Lower leg skin (tissue), 4 donors: ENCODE measurements around the gene XRCC1. TPM values are rescaled to one million over a fixed set of nuclear protein-coding genes. Genes with fewer than 3 reads are reported as not detected.

Experiments
- DNase-seq, 2 donors: peaks; one replicate each; pipeline ENCODE4 v3.0.0-alpha.2; 2019; ENCODE audit warnings: low spot score in 2 of 2
- H3K4me3 ChIP-seq: fragments of 200-600 bp; sonication (generic); 2 replicates; pipeline ENCODE4 v1.5.1; 2017; ENCODE audit warnings: mild to moderate bottlenecking, low read depth; ENCODE audit not compliant: poor library complexity, severe bottlenecking
- POLR2A ChIP-seq, 2 donors: fragments of 450-650 bp; IDR thresholded peaks; one replicate each; pipeline ENCODE4 v1.6.1; 2016 to 2017; ENCODE audit warnings: antibody characterized with exemption in 2 of 2, mild to moderate bottlenecking in 1 of 2, moderate library complexity in 1 of 2
- WGBS, 2 donors: methylation state at CpG; one replicate each; pipeline ENCODE4 v1.1.5; 2018; 5-methylcytosine and 5-hydroxymethylcytosine counted together
- intact Hi-C: fragments of 100-400 bp; cut with DNase I; formaldehyde crosslinking; loops from one replicate; pipeline ENCODE4 v1.15.0; 2023; ENCODE audit warnings: low total_unique reads
- total RNA-seq, 4 donors: library from RNA; depleted of rRNA; stranded (reverse); fragments of >200 nt; gene quantifications; one replicate each; pipeline ENCODE4 v1.1.0, GENCODE V29; 2016
- TF ChIP-seq, protein P1 (sequence below), 3 donors: fragments of 450-650 bp; IDR thresholded peaks; one replicate each; pipeline ENCODE4 v1.5.1; 2016; ENCODE audit warnings: antibody characterized with exemption in 3 of 3, mild to moderate bottlenecking in 3 of 3, moderate library complexity in 2 of 3

Gene XRCC1
- total RNA-seq, 4 donors from 2014 or later = 27.9 to 37.6 (median 31.5) TPM

DNA sequence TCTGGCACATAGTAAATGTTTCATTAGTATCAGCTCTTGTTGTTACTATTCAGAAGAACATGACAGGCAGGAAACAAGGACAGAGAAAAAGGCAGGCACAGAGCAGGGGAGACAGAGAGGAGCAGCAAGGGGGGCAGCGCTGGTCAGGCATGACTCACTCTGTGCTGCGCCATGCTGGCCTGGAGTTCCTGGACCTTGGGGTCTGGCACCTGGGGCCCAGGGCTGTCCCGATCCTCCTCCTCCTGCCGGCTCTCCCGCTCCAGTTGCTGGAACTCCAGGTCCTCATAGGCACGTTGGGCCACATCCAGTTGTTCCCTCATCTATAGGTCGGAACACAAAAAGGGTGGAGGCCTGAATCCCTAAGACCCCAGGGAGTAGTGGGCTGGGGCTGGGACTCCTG, 78.4 kb downstream of the XRCC1 start:
- no peak for DNase-seq
- H3K4me3 ChIP-seq = no peak overlapping the region
- 95 to 98% methylated on average over 7 of the region's 7 CpGs for WGBS, 2 donors
- intact Hi-C loops = no loop called here
- no peak for TF ChIP-seq POLR2A (IDR thresholded peaks at IDR 0.05)
- TF ChIP-seq, protein P1, sequence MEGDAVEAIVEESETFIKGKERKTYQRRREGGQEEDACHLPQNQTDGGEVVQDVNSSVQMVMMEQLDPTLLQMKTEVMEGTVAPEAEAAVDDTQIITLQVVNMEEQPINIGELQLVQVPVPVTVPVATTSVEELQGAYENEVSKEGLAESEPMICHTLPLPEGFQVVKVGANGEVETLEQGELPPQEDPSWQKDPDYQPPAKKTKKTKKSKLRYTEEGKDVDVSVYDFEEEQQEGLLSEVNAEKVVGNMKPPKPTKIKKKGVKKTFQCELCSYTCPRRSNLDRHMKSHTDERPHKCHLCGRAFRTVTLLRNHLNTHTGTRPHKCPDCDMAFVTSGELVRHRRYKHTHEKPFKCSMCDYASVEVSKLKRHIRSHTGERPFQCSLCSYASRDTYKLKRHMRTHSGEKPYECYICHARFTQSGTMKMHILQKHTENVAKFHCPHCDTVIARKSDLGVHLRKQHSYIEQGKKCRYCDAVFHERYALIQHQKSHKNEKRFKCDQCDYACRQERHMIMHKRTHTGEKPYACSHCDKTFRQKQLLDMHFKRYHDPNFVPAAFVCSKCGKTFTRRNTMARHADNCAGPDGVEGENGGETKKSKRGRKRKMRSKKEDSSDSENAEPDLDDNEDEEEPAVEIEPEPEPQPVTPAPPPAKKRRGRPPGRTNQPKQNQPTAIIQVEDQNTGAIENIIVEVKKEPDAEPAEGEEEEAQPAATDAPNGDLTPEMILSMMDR (IDR thresholded peaks at IDR 0.05) = no peak

DNA sequence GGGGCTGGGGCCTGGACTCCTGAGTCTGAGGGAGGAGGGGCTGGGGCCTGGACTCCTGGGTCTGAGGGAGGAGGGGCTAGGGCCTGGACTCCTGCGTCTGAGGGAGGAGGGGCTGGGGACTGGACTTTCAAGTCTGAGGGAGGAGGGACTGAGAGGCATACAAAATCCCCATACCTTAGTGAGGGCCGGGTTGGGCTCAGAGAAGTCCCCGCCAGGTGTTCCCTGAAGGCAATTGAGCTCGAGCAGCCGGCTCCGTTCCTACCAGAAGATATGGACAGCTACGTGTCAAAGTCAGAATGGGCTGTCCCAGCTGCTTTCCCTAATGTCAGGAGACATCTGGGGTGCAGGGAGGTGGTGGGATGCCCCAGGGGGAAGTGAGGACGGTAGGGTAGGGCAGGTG, 80.2 kb downstream of the XRCC1 start:
- 58 to 72% methylated on average over 8 of the region's 8 CpGs for WGBS, 2 donors
- peak in 1 of 2 donors; percentile 60 for DNase-seq
- intact Hi-C loops = no loop called here
- H3K4me3 ChIP-seq = no peak overlapping the region
- TF ChIP-seq POLR2A (IDR thresholded peaks at IDR 0.05) = no peak
- TF ChIP-seq, protein P1 (IDR thresholded peaks at IDR 0.05) = no peak

Other genes with a start within 250 kb of the XRCC1 start
- gene CD177, start 221.8 kb downstream of the XRCC1 start, total RNA-seq = under 1 TPM in 3 of 4 donors, not detected in 1; 0.34 to 0.94 (median 0.63) TPM
- under 1 TPM in 1 of 4 donors, not detected in 3; 0.74 TPM for gene TEX101, start 160.6 kb downstream of the XRCC1 start, total RNA-seq
- gene LYPD3, start 109.9 kb downstream of the XRCC1 start, total RNA-seq = 100 to 1,000 TPM; 344 to 549 (median 466) TPM
- gene PHLDB3, start 70.8 kb downstream of the XRCC1 start, total RNA-seq = 100 to 1,000 TPM in 2 of 4 donors, 10 to 100 TPM in 2; 86.9 to 136 (median 114) TPM
- 10 to 100 TPM; 63.4 to 79.3 (median 72.8) TPM for gene ETHE1, start 48.3 kb downstream of the XRCC1 start, total RNA-seq
- under 1 TPM in 3 of 4 donors, not detected in 1; 0.42 to 0.94 (median 0.88) TPM for gene ZNF575, start 42.3 kb downstream of the XRCC1 start, total RNA-seq
- 10 to 100 TPM in 1 of 4 donors, 1 to 10 TPM in 2, under 1 TPM in 1; 0.99 to 16.4 (median 3.1) TPM for gene PINLYP, start 274 bp upstream of the XRCC1 start, total RNA-seq
- 10 to 100 TPM; 17.4 to 38.9 (median 21.7) TPM for gene IRGQ, start 20.6 kb upstream of the XRCC1 start, total RNA-seq
- 10 to 100 TPM in 3 of 4 donors, 1 to 10 TPM in 1; 4.8 to 16.8 (median 14.3) TPM for gene ZNF576, start 21.1 kb upstream of the XRCC1 start, total RNA-seq
- under 1 TPM; 0.15 to 0.27 (median 0.17) TPM for gene SRRM5, start 36.6 kb upstream of the XRCC1 start, total RNA-seq
- 10 to 100 TPM in 3 of 4 donors, 1 to 10 TPM in 1; 5.3 to 27.3 (median 15.1) TPM for gene ZNF428, start 44.1 kb upstream of the XRCC1 start, total RNA-seq
- 10 to 100 TPM; 22.3 to 56.0 (median 29.6) TPM for gene CADM4, start 64.3 kb upstream of the XRCC1 start, total RNA-seq
- gene PLAUR, start 94.6 kb upstream of the XRCC1 start, total RNA-seq = 10 to 100 TPM in 1 of 4 donors, 1 to 10 TPM in 3; 4.1 to 11.1 (median 9.0) TPM
- not detected for gene IRGC, start 140.5 kb upstream of the XRCC1 start, total RNA-seq
- 10 to 100 TPM; 18.0 to 27.6 (median 23.5) TPM for gene SMG9, start 179.4 kb upstream of the XRCC1 start, total RNA-seq
- gene KCNN4, start 205.4 kb upstream of the XRCC1 start, total RNA-seq = 10 to 100 TPM; 19.9 to 69.5 (median 49.2) TPM
- gene LYPD5, start 226.9 kb upstream of the XRCC1 start, total RNA-seq = 100 to 1,000 TPM in 2 of 4 donors, 10 to 100 TPM in 2; 93.8 to 231 (median 117) TPM